ENCODE measurements around the gene SLC16A11. TPM values are rescaled to one million over a fixed set of nuclear protein-coding genes. Genes with fewer than 3 reads are reported as not detected.
A peak's percentile ranks its signal among the peaks of the same experiment; 100 is the strongest.
"Not testable (repeated sequence)": the region's sequence is repeated elsewhere in the genome, so short reads cannot be mapped to it uniquely, and the experiment has no call there.

Gene SLC16A11
- total and polyA plus RNA-seq, 2 experiments from 2014 or later, result 0.93 to 2.4 TPM

DNA sequence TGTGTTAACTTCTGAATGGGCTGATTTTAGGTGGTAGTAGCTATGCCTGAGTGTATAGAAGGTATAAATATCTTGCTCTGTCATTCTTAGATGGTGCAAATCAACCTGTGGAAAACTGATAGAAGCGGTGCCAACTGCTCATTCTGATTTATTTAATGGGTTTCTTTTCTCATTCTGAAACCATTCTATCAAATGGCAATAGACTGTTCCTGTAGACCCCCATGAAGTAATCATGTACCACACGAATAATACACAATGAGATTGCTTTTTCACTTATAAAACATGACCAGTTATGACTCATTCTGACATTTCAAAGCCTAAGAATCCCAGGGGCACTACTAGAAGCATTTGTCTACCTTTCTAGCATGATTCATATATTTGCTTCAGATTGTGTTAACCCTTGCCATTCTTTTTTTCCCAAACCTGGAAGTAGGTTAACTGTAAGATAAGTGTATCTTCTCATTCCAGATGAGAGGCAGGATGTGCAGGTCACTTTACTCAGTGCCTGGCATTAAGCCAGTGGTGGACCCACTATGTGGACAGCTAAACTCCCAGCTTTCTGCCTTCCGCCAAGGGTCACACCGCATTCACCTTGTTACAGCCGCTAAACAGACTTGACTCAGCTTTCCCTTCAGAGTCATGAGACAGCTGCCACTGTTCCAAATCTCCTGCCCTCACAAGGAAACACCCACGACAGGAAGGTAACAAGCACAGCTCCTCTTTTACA, 16.4 kb upstream of the SLC16A11 start:
- Histone ChIP-seq H3K27ac (peak overlapping the region; percentile 18), H2AFZ (no peak overlapping the region), H3K4me3 (no peak overlapping the region), H3K4me2 (no peak overlapping the region), H4K20me1 (ENCODE audit: insufficient read depth, poor library complexity, severe bottlenecking) (no peaks in the 10 kb centered on the region), H3K4me1 (ENCODE audit: insufficient read depth) (no peaks in the 10 kb centered on the region), H3K36me3 (replicated peaks; ENCODE audit: insufficient read depth, low read depth) (no peaks in the 10 kb centered on the region), H3K27me3 (no peaks in the 10 kb centered on the region), H3K9me3 (ENCODE audit: low read depth) (no peaks in the 10 kb centered on the region), H3K79me2 (no peaks in the 10 kb centered on the region), H3K9me2 (replicated peaks; ENCODE audit: insufficient read depth) (no peaks in the 10 kb centered on the region)
- TF ChIP-seq EZH2 (IDR thresholded peaks at IDR 0.05; ENCODE audit: borderline replicate concordance), result no peak
- TF ChIP-seq, protein P1, sequence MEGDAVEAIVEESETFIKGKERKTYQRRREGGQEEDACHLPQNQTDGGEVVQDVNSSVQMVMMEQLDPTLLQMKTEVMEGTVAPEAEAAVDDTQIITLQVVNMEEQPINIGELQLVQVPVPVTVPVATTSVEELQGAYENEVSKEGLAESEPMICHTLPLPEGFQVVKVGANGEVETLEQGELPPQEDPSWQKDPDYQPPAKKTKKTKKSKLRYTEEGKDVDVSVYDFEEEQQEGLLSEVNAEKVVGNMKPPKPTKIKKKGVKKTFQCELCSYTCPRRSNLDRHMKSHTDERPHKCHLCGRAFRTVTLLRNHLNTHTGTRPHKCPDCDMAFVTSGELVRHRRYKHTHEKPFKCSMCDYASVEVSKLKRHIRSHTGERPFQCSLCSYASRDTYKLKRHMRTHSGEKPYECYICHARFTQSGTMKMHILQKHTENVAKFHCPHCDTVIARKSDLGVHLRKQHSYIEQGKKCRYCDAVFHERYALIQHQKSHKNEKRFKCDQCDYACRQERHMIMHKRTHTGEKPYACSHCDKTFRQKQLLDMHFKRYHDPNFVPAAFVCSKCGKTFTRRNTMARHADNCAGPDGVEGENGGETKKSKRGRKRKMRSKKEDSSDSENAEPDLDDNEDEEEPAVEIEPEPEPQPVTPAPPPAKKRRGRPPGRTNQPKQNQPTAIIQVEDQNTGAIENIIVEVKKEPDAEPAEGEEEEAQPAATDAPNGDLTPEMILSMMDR (IDR thresholded peaks at IDR 0.05; ENCODE audit: poor library complexity), result no peak
- no peak for TF ChIP-seq EZH2phosphoT487 (IDR thresholded peaks at IDR 0.05; ENCODE audit: low read depth, severe bottlenecking, unreplicated experiment)
- no peak for DNase-seq (ENCODE audit: low spot score)
- WGBS (ENCODE audit: low lambda C conversion rate, missing lambda C conversion rate), result 63% methylated on average over 6 of the region's 6 CpGs

DNA sequence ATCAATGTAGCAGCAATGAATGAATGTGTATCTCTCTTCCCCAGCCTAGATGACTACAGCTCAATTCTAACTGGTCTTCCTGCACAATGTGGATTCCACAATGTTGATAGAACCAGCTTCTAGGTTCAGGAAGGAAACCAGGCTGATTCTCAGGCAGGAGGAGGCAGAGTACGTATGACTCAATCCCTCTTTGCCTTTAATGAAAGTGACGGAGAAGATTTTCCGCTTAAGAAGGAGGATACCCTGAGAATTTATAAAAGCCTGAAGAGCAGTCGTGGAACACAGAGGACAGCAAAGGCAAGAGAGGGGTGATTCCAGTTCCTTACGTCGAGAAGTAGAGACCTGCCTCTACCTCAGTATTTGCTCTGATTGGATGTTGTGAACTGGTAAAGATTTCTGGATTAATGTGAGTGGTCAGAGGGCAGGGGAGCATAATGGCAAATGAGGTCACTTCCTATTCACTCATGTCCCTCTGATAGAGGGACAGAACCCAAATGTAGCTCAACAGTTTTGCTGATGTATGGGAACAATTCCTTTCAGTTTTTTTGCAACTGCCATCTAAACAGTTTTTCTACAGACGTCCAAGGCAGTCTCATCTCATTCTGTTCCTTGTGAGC, 15.0 kb upstream of the SLC16A11 start:
- Histone ChIP-seq H3K27ac (no peak overlapping the region), H3K36me3 (replicated peaks; ENCODE audit: insufficient read depth, low read depth) (no peaks in the 10 kb centered on the region), H3K4me1 (ENCODE audit: insufficient read depth) (no peaks in the 10 kb centered on the region), H3K27me3 (no peaks in the 10 kb centered on the region), H3K79me2 (no peaks in the 10 kb centered on the region), H3K4me2 (no peak overlapping the region), H3K4me3 (no peak overlapping the region), H2AFZ (no peak overlapping the region), H3K9me2 (replicated peaks; ENCODE audit: insufficient read depth) (no peaks in the 10 kb centered on the region), H3K9me3 (ENCODE audit: low read depth) (no peaks in the 10 kb centered on the region), H4K20me1 (ENCODE audit: insufficient read depth, poor library complexity, severe bottlenecking) (no peaks in the 10 kb centered on the region)
- 82% methylated on average over 7 of the region's 7 CpGs for WGBS (ENCODE audit: low lambda C conversion rate, missing lambda C conversion rate)
- no peak for DNase-seq (ENCODE audit: low spot score)
- TF ChIP-seq EZH2phosphoT487 (IDR thresholded peaks at IDR 0.05; ENCODE audit: low read depth, severe bottlenecking, unreplicated experiment), result no peak
- TF ChIP-seq EZH2 (IDR thresholded peaks at IDR 0.05; ENCODE audit: borderline replicate concordance), result no peak
- TF ChIP-seq, protein P1 (IDR thresholded peaks at IDR 0.05; ENCODE audit: poor library complexity), result no peak

DNA sequence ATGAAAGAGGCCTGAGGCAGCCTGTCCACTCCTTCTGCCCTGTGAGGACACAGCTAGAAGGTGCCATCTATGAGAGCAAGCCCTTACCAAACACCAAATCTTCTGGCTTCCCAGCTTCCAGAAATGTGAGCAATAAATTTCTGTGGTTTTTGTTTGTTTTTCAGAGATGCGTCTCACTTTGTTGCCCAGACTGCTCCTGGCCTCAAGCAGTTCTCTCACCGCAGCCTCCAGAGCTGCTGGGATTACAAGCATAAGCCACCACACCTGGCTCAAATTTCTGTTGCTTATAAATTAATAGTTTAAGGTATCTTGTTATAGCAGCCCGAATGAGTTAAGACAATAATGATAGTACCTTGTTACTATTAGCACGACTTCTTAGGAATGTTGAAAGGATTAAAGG, 12.5 kb upstream of the SLC16A11 start:
- H3K9me2 ChIP-seq (replicated peaks; ENCODE audit: insufficient read depth), result no peaks in the 10 kb centered on the region
- no peak overlapping the region for H3K4me2 ChIP-seq
- WGBS (ENCODE audit: low lambda C conversion rate, missing lambda C conversion rate), result 69% methylated on average over 4 of the region's 4 CpGs
- H4K20me1 ChIP-seq (ENCODE audit: insufficient read depth, poor library complexity, severe bottlenecking), result no peaks in the 10 kb centered on the region
- H3K4me1 ChIP-seq (ENCODE audit: insufficient read depth), result no peaks in the 10 kb centered on the region
- no peak overlapping the region for H2AFZ ChIP-seq
- H3K79me2 ChIP-seq, result no peaks in the 10 kb centered on the region
- H3K27ac ChIP-seq, result no peak overlapping the region
- no peaks in the 10 kb centered on the region for H3K9me3 ChIP-seq (ENCODE audit: low read depth)
- H3K4me3 ChIP-seq, result no peak overlapping the region
- no peak for DNase-seq (ENCODE audit: low spot score)
- H3K36me3 ChIP-seq (replicated peaks; ENCODE audit: insufficient read depth, low read depth), result no peaks in the 10 kb centered on the region
- no peaks in the 10 kb centered on the region for H3K27me3 ChIP-seq
- no peak for TF ChIP-seq EZH2 (IDR thresholded peaks at IDR 0.05; ENCODE audit: borderline replicate concordance)
- TF ChIP-seq, protein P1 (IDR thresholded peaks at IDR 0.05; ENCODE audit: poor library complexity), result no peak

DNA sequence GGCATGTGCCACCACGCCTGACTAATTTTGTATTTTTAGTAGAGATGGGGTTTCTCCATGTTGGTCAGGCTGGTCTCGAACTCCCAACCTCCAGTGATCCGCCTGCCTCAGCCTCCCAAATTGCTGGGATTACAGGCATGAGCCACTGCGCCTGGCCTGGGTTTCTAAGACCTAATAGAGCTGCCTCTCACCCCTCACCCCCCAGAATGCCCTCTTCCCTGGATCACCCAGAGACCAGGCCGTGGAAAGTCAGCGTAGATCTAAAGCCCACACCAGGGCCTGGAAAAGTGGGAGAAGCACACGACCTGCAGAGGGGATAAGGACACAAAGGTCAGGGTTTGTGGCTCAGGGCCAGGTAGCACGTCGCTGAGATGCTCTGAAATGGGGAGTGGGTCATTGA, 6.7 kb upstream of the SLC16A11 start:
- not testable (repeated sequence) for H3K27me3 ChIP-seq; H3K4me2 ChIP-seq; H3K4me3 ChIP-seq; DNase-seq (ENCODE audit: low spot score); H3K36me3 ChIP-seq (replicated peaks; ENCODE audit: insufficient read depth, low read depth); H3K9me2 ChIP-seq (replicated peaks; ENCODE audit: insufficient read depth); H4K20me1 ChIP-seq (ENCODE audit: insufficient read depth, poor library complexity, severe bottlenecking); H3K4me1 ChIP-seq (ENCODE audit: insufficient read depth); H3K79me2 ChIP-seq; H2AFZ ChIP-seq; H3K27ac ChIP-seq; H3K9me3 ChIP-seq (ENCODE audit: low read depth)
- 91% methylated on average over 9 of the region's 9 CpGs for WGBS (ENCODE audit: low lambda C conversion rate, missing lambda C conversion rate)

Data from hepatocyte (in vitro differentiated cells).